GM19025 (cell line): ENCODE results near the gene ABCG1.

Experiments
- ATAC-seq: cut with Tn5 transposase; IDR thresholded peaks from one replicate; pipeline ENCODE4 v1.9.1; 2021; ENCODE audit warnings: mild to moderate bottlenecking, low read depth, moderate library complexity; ENCODE audit not compliant: unreplicated experiment

Gene ABCG1

DNA sequence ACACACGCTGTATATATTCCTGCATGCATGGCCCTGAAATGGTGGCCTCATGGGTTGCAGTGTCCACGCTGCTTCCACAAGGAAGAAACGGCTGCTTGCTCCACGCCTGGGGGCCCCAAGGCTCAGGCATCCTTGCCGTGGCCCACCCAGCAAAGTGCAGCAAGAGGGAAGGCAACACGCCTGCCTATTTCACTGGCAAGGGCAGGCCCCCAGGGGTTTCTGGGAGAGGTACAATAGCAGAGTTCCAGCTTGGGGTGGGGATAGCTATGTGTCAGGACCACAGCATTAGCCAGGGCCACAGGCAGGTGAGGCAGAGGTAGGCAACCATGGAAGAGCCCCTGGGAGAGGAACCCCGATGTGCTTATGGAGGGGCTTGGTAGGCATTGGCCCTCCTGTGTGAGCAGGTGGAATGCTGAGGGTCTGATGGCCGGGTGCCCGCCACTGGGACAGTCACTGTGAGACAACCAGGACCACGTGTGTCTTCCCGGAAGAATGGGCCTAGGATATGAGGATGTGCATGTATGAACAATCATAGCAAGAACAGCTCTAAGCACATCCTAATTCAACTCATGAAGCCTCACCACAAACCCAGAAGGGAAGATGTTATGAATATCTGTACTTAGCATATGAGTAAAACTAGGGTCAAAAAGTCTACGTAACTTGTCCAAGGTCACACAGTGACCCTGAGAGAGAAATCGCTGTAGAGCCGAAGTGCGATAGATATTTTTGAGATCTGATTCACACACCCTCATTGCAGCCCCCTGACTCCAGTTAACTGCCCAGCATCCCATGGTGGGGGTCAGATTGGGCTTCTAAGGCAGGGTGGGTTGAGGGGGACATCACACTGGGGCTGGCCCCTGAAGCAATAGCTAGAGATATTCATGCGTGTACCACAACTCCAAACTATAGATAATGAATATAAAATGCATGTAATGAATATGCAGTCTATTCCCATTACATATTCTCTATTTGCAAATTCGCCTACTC lies 120.1 kb downstream of the ABCG1 start:
- no peak for ATAC-seq

DNA sequence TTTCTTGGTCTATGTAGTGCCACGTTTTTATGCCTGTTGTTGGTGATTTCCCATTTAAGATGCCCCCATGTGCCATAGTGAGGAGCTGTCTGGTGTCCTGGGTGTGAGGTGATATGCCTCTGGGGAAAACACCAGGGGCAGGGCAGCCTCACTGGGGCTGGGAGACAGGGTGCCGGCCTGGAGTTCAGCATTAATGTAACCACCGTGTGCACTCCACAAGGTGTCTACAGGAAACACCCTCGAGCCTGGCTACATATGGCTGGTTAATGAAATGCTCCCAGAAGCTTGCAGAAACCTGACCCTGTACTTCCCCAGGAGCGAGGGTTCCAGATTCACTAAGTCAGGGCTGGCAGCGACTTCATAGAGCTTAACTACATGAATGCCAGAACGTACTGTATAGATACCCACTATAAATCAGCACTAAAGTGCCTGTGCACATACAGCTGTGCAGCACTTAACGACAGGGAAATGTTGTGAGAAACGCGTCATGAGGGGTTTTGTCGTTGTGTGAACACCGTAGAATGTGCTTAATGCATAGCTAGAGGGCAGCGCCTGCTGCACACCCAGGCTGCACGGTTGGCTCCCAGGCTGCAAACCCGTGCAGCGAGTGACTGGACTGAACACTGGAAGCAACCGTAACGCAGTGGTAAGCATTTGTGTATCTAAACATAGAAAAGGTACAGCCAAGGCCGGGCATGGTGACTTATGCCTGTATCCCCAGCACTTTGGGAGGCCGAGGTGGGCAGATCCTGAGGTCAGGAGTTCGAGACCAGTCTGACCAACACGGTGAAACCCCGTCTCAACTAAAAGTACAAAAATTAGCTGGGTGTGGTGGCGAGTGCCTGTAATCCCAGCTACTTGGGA lies 121.5 kb downstream of the ABCG1 start:
- no peak for ATAC-seq

DNA sequence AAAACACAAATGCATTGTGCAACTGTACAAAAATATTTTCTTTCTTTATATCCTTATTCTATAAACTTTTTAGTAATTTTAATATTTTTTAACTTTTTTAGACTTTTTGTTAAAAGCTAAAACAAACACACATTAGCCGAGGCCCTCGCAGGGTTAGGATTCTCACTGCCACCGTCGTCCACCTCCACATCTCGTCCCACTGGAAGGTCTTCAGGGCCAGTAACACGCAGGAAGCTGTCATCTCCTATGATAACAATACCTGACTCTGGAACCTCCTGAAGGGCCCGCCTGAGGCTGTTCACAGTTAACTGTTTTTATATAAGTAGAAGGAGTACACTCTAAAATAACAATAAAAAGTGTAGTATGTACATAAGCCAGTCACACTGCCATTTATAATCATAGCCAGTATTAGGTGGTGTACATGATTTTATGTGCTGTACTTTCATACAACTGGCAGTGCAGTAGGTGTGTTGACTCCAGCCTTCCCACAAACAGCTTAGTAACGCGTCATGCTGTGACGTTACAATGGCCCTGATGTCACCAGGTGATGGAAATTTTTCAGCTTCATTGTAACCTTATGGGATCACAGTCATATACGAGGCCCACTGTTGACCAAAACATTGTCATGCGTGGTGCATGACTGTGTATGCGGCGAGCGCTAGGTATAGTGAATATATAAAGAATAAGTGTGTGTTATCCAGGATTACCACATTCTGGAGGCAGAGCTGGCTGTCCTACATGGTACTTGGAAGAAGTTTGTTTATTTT lies 123.0 kb downstream of the ABCG1 start:
- ATAC-seq = no peak

DNA sequence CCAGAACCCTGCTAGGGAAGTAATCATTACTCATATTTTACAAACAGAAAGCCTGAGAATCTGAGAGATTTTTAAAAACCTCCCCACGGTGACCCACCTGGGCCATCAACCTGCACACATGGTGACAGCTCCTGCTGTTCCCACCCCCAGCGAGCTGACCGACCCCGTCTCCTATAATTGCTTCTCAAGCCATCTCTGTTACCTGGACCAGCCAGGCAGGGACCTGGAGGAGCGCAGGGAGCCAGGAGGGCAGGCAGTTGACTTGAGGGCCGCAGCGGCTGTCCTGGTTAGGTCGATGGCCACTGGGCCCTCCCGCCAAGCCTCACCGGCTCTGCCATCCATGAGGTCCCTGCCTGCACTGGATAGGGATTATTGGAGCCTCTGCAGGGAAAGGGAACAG lies 124.2 kb downstream of the ABCG1 start:
- no peak for ATAC-seq

DNA sequence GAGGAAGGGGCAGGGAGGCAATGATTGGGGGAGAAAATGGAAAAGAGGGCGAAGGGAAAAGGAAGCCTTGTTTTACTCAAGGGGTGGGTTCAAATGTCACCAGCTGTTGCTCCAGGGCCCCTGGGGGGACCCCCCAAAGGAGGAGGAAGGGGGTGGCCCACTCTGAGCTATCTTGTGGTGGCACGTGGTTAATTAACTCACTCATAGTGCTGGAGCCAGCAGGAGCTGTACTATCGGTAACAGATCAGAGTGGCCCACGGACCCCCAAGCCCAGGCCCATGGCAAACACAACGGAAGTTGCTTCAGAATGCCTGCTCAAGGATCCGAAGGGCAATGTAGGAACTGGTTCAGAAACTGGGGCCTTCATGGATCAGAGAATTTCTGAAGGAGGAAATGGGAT lies 124.6 kb downstream of the ABCG1 start:
- ATAC-seq = no peak

DNA sequence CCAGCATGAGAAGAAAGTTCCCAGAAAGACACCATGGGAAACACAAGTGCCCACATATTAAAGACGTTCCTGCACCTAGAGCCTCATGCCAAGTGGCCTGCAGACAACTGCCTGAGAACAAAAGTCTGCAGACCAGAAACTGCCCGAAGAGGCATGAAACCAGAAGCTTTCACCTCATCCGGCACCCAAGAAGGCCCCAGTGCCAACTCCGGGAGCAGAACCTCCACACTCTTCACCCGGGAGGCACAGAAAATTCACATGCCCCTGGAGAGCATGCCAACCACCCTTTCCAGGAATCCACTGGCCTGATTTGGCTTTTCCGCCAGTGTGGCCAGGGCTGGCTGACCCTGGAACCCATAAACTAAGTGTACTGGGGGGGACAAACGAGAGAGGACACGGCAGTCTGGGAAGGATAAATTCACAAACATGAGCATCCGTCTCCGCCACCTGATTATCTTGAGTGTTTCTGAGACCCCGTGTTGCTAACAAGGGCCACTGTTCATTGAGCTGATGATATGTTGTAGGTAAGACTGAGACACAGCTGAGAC lies 125.1 kb downstream of the ABCG1 start:
- no peak for ATAC-seq

DNA sequence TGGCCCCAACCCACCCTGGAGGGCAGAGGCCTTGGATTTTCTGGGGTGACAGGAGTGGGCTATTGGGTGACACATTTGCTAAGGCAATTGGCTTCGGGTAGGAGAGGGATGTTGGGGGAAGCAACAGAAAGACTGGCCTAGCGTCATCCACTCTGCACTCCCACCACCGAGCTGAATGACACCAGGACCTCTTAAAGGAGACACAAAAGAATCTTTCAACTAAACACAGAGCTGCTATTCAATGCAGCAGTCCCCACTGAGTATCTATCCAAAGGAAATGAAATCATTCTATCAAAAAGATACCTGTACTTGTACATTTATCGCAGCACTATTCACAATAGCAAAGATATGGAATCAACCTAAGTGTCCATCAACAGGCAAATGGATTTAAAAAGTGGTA lies 125.7 kb downstream of the ABCG1 start:
- no peak for ATAC-seq

DNA sequence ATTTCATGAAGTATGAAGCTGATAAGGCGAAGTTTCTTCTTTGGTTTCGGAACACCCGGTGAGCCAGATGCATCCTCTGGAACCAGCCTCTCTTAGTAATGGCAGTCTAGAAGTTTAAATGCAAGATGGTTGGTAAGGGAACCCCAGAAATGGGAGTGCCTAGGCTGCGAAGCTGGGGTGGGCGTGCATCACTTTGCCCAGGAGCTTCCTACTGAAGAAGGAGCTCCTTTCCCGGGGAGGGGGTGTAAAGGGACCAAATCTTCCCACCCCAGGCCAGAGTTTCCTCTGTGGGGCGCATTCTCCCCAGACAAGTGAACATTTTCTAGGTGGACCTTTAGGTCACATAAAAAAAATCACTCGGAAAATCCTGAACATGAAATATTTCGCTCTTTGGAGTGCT lies 127.5 kb downstream of the ABCG1 start:
- no peak for ATAC-seq
